DMS79 (cell line): ENCODE results near the gene DUS3L.
"Not testable (repeated sequence)": the region's sequence is repeated elsewhere in the genome, so short reads cannot be mapped to it uniquely, and the experiment has no call there.

Source experiments
- DNase-seq: peaks from one replicate; lab custom pipeline; 2025; lab: John Stamatoyannopoulos, UW

The DUS3L gene

DNA sequence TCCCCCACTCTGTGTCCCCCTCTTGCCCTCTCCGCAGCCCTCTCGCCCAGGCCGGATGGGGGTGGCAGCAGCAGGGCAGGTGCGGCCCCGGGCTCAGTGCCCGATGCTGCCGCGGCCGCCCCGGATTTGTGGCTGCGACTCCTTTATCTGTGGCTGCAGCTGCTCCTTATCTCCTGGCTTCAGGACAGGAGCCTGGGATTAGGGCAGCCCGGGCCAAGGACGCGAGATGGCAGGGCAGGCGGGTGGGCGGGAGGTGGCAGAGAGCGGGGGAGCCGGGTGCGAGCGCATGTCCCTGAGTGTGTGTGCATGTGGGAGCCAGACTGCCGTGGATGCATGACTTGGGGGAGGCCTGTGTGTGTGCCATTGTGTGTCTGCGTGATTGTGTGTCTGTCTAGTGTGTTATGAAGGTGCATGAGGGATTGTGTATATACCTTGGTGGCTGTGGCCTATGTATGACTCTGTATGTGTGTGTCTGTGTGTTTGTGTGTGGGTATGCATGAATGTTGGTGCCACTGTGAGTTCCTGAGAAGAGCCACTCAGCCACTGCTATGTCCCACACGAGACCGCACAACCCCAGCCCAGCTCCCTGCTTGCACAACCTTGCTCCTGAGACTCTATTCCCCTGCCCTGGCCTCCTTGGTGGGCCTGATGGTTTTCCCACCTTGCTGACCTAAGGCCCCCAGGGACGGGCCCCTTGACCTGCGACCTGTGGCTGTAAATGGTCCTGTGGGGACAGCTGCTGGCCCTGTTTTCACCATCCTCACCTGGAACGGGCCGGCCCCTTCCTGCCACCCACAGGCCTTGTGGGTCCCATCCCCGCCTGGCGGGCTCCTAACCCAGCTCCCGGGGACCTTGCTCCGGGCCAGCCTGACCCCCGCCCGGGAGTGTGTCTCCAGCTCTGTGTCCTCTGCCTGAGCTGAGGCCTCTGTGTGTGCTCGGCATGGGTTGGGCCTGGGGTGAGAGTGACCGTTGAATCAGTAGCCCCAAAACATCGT, 8.6 kb upstream of the DUS3L start:
- DNase-seq: no peak

GRCh38 chr19:5798244-5798643, 7.3 kb upstream of the DUS3L start:
- no peak for DNase-seq

DNA sequence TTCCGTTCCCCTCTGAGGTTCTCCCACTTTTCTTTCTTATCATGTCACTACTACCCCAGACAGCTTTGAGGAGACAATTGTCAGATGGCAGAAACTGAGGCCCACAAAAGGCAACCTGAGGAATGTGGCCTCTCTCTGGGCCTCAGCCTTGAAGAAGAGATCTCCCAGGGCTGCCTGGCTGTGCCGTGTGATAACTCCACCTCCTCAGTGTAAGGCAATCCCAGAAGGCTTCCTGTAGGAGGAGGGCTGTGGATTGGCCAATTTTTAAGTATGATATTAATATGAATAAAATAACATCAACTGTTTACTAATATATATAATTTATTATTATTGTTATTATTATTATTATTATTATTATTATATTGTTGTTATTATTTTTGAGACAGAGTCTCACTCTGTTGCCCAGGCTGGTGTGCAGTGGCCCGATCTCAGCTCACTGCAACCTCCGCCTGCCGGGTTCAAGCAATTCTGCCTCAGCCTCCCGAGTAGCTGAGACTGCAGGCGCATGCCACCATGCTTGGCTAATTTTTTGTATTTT, 4.5 kb upstream of the DUS3L start:
- DNase-seq: no peak

GRCh38 chr19:5793188-5793587, 2.2 kb upstream of the DUS3L start:
- DNase-seq: no peak

DNA sequence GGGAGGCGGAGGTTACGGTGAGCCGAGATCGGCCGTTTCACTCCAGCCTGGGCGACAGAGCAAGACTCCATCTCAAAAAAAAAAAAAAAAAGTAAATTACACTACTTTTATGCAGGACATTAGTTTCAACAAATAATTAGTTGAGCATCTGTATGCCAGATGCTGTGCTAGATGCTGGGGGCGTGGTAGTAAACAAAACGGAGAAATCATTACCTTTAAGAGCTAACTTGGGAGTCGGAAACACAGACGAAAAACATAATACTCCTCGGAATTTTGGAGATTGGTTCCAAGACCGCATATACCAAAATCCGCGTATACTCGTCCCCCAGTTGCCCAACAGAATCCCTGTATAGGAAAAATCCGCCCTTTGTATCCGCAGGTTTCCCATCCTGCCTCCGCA, 1.3 kb upstream of the DUS3L start:
- DNase-seq: no peak

GRCh38 chr19:5789886-5790558, 941 bp downstream of the DUS3L start:
- DNase-seq: no peak

- no peak for DNase-seq
Observed at GRCh38 chr19:5789351-5789761, 1.6 kb downstream of the DUS3L start.

- no peak for DNase-seq
Observed at GRCh38 chr19:5788422-5788821, 2.5 kb downstream of the DUS3L start.

DNA sequence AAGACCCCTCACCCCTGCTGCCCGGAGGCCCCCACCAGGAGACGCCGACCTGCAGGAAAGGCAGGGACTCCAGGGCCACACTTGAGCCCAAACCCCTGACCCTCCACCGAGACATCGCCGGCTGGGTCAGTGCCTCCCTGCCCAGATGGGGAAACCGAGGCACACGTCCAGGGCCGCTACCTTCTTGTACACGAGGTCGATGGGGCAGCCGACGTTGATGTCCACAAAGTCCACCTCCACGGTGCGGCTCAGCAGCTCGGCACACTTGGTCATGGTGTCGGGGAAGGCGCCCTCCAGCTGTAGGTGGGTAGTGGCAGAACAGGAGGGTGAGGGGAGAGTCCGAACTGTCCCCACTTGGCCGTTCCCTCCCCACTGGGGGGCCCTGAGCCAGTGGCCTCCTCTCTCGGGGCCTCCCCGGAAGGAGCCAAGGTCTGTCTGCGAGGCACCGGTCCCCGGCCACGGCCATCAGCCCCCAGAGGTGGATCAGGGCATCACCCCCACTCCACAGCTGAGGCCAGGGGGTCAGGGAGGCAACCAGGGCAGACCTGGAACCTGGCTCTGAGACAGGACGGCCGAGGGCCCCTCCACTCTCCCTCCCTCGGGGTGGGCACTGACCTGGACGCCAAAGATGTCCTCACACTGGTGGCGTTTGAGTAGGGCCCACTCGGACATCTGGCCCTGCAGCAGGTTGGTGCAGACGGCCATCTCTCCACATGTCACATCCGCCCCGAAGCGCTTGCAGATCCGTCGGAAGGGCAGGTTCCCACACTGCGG, 3.4 kb downstream of the DUS3L start:
- no peak for DNase-seq

GRCh38 chr19:5786593-5787408, 4.2 kb downstream of the DUS3L start:
- DNase-seq: no peak

- no peak for DNase-seq
Observed at GRCh38 chr19:5785423-5785822, 5.5 kb downstream of the DUS3L start.

DNA sequence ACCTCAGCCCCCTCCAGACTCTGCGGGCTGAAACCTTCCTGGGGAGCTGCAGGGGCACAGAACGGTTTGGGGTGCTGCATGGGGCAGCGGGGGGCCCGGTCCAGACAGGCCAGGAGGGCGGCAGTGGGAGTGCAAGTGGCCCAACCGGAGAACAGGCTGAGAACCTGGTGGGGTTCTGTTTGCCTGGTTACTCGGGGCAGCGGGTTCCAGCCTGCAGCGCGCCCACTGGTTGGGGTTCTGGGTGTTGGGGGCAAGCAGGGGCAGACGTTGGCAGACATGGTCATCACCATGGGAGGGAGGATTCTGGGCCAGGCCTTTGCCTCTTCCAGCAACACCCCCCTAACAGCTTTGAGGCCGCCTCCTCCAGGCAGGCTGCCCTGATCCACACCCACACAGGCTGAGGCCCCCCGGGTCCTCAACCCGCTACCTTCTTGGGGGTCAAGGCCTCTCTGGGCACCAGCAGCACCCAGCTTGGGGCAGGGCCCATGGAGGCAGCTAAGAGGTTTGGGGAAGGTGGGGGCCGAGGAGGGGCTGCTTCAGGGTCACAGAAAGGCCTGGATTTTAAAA, 6.3 kb downstream of the DUS3L start, which contains the start of gene PRR22:
Gene PRR22, minus strand, starts transcription at position 166 of the 567 bp plus-strand sequence. Its CDS starts 86 bp downstream, at position 80.
- DNase-seq: no peak

GRCh38 chr19:5782945-5783919, 7.7 kb downstream of the DUS3L start:
- DNase-seq: no peak

DNA sequence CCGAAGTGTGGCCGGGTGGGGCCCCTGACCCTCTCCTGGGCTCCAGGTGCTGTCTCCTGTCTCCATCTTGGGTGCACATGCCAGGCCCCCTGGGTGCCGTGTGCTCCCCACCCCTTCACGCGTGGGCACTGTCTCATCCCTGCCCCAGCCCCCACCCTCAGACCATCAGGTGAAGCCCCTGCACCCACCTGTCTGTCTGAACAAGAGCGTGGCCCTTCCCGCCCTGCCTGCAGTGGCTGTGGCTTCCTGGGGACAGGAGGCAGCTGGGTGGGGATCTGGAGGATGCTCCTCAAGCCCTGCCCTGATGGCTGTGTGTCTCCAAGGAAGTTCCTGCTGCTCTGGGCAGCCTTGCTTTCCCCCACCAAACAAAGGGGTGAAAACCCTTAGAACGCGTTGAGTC, 8.6 kb downstream of the DUS3L start:
- no peak for DNase-seq

- DNase-seq: not testable (repeated sequence)
Observed at GRCh38 chr19:5780916-5781315, 10.0 kb downstream of the DUS3L start.

GRCh38 chr19:5778402-5778801, 12.6 kb downstream of the DUS3L start:
- DNase-seq: no peak

DNA sequence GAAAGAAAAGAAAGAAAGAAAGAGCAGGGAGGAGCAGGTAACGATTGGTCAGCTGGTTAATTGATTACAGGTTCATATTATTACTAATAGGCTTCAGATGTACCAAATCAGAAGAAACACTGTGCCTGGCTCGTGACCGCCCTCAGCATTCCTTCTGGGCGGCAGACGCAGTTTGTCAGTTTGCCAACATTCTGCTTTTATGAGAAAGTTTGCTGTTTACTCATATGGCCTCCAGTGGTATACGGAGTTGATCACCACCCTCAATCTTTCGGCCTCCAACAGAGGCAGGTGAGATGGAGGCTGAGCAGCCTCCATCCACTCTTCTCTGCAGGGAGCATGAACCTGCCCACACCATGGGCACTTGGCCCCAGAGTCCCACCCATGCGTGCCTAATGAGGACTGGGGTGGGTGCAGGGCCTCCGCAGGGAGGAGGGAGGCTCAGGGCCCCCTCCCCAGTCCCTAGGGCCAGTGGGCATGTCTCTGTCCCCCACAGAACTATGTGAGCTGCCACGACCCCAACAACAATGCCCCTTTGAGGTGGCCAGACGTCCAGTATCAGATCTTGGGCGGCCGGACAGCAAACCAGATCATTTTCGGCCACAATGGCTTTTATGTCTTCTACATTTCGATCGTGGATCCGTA, 15.2 kb downstream of the DUS3L start:
- no peak for DNase-seq

DNA sequence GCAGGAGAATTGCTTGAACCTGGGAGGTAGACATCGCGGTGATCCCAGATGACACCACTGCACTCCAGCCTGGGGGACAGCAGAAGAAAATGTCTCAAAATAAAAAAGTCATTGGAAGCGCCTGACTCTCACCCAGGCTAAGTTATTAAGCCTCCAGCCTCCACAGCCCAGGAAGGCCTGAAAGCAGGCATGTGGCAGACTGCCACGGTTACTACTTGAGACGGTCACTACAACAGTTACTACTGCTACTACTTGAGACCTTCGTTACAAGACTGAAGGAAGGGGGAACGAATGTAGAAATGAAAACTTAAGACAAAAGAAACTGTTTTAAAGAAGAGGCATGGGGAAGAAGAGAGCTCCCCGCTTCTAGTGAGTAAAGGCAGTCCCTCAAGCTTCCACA, 16.0 kb downstream of the DUS3L start:
- DNase-seq: no peak

DNA sequence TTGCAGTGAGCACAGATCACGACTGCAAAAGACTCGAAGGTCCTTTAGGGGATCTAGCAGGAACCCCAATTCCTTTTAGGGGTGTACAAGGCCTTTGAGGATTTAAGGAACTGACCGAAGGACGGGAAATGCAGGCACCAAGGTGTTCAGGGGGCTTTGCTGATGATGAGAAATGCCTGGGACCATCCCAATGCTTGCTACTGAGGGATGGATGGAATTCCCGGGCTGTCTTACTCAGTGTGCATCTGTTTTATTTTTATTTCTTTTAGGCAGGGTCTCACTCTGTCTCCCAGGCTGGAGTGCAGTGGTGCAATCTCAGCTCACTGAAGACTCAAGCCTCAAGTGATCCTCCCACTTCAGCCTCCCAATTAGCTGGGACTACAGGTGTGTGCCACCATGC, 17.7 kb downstream of the DUS3L start:
- DNase-seq: no peak
